HG03039 (cell line): Measurements from ENCODE around the gene HACD4.
A peak's percentile ranks its signal among the peaks of the same experiment; 100 is the strongest.

Experiments used
- ATAC-seq: cut with Tn5 transposase; IDR thresholded peaks from one replicate; pipeline ENCODE4 v1.9.1; 2021; ENCODE audit warnings: mild to moderate bottlenecking, moderate library complexity; ENCODE audit not compliant: unreplicated experiment

Gene HACD4

DNA sequence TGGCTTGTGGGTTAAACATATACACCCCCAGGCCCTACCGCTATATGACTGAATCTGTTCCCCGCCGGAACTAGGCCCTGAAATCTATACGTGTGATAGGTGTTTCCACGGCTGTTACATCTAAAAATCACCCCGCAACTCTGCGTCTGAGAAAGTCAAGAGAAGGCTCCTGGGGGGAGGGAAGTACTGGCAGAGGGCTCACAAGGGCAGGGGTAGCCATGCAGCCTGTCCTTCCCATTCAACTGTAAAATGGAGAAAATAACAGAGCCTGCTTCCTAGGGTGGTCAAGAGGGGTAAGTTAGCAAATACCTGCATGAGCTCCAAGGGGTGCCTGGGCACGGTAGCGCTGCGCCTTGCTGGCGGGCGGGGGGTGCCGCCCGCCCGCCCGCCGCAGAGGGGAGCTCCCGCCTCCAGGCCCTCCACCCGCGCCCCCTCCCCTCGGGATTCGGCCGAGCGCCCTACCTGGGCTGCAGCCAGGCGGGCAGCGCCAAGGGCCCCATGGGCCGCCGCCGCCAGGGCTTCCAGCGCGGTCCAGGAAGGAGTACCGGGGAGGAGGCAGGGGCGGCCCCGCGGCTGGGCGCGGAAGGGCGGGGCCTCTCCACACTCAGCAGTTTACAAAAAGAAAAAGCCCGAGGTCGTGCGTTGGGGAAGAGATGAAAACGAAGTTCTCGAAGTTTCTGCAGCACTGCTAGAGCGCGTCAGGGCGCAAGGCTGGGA, at the start of gene HACD4:
Gene HACD4, minus strand, starts transcription at position 550 of the 717 bp plus-strand sequence. Its CDS starts 50 bp downstream, at position 500.
- ATAC-seq, result peak; percentile 72

GRCh38 chr9:21080793-21081192, 49.4 kb upstream of the HACD4 start:
- no peak for ATAC-seq

DNA sequence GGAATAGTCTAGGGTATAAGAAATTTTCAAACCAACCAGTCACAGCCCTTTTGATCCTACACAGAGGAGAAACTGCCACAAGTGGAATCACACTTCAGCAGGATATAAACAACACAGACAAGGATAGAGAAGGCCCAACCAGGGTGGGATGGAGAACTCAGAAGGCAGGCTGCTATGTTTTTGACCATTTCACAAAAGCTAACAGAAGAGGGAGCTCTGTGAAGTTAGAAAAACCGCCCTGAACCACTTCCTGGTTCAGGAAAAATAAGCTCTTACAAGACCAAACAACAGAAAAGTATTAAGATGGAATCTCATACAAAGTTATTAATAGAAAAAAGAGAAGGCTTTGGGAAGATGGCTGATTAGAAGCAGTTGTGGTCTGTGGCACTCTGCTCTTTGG, 47.3 kb upstream of the HACD4 start:
- ATAC-seq, result no peak

DNA sequence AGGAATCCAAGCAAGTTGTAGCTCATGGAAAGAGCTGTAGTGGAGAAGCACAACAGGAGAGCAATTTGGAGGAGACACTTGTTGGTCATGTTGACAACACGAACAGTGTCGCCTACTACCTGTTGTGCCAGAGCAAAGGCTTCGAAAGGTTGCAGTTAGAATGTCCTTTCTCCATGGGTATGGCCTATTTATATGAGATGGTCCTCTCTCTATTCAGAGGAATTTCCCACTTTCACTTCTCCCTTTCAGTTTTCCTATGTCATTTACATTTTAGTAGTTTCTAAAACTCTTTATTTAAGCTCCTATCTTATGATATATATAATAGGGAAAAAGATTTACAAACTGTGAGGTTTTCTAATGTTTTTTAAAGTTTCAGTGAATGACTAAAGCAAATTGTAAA, 46.3 kb upstream of the HACD4 start, which contains the start of gene IFNB1:
Gene IFNB1, minus strand, starts transcription at position 162 of the 400 bp plus-strand sequence. Its CDS starts 73 bp downstream, at position 89.
- ATAC-seq, result no peak

GRCh38 chr9:21075484-21075883, 44.0 kb upstream of the HACD4 start:
- no peak for ATAC-seq

- ATAC-seq, result no peak
Observed at GRCh38 chr9:21070906-21071305, 39.5 kb upstream of the HACD4 start.

GRCh38 chr9:21070171-21070571, 38.7 kb upstream of the HACD4 start:
- no peak for ATAC-seq

GRCh38 chr9:21060919-21061561, 29.6 kb upstream of the HACD4 start:
- ATAC-seq, result no peak

DNA sequence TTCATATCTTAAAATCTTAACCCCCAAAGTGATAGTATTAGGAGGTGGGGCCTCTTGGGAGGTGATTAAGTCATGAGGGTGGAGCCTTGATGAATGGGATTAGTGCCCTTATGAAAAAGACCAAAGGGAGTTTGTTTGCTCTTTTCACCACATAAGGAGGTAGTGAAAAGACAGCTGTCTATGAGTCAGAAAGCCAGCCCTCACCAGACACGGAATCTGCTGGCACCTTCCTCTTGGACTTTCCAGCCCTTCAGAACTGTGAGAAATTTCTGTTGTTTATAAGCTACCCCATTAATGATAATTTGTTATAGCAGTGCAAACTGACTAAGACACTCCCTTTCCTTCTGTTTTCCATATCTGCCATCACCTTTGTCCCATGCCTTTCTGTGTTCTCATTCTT, 25.5 kb upstream of the HACD4 start:
- no peak for ATAC-seq

GRCh38 chr9:21053851-21054250, 22.4 kb upstream of the HACD4 start:
- no peak for ATAC-seq

DNA sequence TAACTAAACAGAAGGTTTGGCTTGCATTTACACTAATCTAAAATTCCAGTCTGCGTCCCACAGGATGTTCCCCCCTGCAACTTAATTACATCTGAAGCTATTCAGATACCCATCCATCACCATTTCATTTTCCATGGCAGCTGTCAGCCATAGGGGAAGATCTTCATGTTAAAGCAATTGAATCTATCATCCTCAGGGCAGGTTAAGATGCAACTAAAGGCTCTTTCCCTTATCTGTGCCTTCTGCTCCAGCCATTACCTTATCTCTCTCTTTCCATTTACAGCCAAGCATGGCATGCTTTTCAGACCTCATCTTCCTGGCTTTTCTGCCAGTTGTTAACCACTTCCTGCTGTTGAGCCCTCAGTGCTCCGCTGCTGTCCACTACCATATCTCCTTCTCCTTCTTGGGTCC, 15.8 kb upstream of the HACD4 start:
- ATAC-seq, result no peak

DNA sequence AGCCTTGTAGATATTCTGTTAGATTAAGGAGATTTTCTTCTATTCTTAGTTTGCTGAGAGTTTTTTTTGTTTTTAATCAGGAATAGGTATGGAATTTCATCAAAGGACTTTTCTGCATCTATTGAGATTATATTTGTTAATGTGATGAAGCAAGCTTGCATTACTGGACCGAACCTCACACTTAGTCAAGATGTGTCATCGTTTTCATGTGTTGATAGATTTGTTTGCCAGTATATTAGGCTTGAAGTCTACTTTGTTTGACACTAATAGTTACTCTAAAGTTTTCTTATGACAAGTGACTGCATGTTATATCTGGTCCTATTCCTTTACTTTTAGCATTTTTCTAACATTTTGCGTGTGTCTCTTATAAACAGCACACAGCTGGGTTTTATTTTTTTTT, 12.4 kb upstream of the HACD4 start:
- ATAC-seq, result no peak

DNA sequence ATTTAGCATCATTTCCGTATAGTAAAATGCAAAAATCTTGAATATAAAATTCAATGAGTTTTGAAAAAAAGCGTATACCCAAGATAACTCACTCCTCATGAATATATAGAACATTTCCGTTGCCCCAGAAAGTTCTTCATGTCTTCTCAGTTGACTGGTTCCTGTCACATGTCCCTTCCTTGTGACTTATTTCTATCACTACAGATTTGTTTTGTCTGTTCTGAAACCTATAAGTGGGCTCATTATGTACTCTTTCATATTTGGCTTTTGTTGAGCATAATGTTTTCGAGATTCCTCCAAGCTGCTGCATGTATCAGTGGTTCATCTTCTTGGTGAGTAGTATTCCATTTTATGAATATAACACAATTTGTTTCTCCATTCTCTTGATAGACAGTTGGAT, 11.0 kb upstream of the HACD4 start:
- ATAC-seq, result no peak

- ATAC-seq, result no peak
Observed at GRCh38 chr9:21039302-21039701, 7.9 kb upstream of the HACD4 start.

GRCh38 chr9:21037278-21037677, 5.8 kb upstream of the HACD4 start:
- no peak for ATAC-seq

- no peak for ATAC-seq
Observed at GRCh38 chr9:21031808-21032183, 356 bp upstream of the HACD4 start.

- peak; percentile 73 for ATAC-seq
Observed at GRCh38 chr9:21030389-21031035, 928 bp downstream of the HACD4 start.

DNA sequence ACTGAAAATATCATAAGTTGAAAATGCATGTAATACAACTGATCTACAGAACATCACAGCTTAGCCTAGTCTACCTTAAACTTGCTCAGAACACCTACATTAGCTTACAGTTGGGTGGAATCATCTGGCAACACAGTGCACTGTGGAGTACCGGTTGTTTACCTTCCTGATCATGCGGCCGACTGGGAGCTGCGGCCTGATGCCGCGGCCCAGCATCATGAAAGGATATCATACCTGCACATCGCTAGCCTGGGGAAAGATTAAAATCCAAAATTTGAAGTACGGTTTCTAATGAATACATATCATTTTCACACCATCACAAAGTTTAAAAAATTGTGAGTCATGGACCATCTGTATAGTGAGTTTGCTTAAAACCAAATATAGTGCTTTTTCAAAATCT, 1.8 kb downstream of the HACD4 start:
- no peak for ATAC-seq

- ATAC-seq, result no peak
Observed at GRCh38 chr9:21028466-21028865, 3.0 kb downstream of the HACD4 start.

DNA sequence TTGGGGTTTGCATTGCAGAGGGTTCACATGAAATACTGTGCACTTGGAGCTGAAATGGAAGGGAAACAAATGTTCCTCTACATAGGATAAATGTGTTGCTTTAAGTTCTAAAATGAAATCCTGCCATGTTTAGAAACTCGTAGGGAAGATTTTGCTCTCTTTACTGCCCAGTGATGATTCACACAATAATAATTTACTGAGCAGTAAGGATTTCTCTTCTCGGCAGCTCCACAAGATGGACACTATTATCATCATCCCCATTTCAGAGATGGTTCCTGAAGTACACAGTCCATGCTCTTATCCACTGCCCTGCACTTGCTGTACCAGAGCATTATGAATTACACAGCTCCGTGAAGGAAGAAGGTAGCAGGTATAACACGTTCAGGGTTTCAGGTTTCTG, 4.1 kb downstream of the HACD4 start:
- ATAC-seq, result no peak

- no peak for ATAC-seq
Observed at GRCh38 chr9:21023861-21024260, 7.6 kb downstream of the HACD4 start.

DNA sequence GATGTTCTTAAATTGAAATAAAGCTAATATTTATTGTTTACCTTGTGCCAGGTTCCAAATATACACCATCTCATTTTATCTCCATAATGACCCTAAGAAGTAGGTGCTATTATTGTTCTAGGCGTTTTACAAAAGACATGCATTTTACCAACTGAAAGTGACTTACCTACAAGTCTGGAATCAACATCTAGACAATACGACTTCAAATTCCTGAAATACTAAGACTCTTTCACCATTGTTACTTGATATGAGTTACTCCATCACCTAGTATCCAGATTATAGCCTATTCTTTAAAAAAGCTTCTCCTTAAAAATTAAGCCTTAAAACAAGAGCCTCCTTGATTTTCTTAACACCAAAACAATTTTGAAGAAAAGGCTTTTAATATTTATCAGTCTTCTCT, 13.3 kb downstream of the HACD4 start:
- ATAC-seq, result no peak
